ENCODE results near the gene ATXN1.

DNA sequence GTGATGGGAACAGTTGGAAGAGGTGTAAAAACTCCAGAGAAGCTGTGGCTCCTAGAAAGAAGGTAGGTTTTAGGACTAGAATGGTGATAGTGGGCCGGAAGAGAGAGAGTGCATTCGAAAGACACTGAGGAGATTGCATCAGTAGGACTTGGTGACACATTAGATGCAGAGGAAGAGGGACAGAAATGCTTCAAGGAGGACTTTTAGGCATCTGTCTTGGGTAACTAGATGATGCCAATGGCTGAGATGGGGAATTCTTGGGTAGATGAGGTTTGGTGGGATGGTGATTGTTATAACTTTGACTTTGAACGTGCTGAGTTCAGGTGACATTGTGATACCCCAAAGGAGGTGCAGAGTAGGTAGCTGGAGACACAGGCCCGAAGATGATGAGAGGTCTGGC is 326.4 kb downstream of the ATXN1 start:
- TF ChIP-seq CTCF (IDR thresholded peaks at IDR 0.05; ENCODE audit: low read depth, low read length) (no peak), EZH2phosphoT487 (IDR thresholded peaks at IDR 0.05; ENCODE audit: low read depth) (no peak)
